VCaP (cell line): ENCODE data around the gene CFAP141.

ENCODE experiments used
- H3K27ac ChIP-seq: fragments of 450-650 bp; 2 replicates; pipeline ENCODE4 v1.5.1; 2017
- TF ChIP-seq, protein P1 (sequence below): fragments of 450-650 bp; conservative IDR thresholded peaks from 2 replicates; pipeline ENCODE4 v1.5.1; 2017; ENCODE audit warnings: mild to moderate bottlenecking, moderate library complexity

CFAP141 gene

DNA sequence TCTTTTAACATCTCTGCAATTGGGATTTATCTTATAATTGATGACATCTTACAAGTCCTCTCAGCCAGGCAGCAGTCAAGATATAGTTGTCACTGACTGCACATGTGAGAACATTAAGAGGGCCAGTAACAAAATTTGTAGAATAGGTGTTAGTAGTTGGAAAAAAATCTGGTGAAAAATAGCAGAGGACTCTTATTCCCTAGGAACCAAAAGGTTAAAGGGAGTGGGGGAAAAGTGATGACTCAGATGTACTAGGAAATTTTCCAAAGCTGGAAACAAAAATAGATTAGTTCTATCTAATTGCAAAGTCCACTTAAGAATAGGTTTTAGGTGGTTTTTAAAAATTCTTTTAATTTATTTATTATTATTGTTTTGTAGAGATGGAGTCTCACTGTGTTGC is 54.8 kb downstream of the CFAP141 start:
- TF ChIP-seq, protein P1, sequence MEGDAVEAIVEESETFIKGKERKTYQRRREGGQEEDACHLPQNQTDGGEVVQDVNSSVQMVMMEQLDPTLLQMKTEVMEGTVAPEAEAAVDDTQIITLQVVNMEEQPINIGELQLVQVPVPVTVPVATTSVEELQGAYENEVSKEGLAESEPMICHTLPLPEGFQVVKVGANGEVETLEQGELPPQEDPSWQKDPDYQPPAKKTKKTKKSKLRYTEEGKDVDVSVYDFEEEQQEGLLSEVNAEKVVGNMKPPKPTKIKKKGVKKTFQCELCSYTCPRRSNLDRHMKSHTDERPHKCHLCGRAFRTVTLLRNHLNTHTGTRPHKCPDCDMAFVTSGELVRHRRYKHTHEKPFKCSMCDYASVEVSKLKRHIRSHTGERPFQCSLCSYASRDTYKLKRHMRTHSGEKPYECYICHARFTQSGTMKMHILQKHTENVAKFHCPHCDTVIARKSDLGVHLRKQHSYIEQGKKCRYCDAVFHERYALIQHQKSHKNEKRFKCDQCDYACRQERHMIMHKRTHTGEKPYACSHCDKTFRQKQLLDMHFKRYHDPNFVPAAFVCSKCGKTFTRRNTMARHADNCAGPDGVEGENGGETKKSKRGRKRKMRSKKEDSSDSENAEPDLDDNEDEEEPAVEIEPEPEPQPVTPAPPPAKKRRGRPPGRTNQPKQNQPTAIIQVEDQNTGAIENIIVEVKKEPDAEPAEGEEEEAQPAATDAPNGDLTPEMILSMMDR: no peak
- H3K27ac ChIP-seq: no peak overlapping the region
